ENCODE results near the gene TBC1D10A.

DNA sequence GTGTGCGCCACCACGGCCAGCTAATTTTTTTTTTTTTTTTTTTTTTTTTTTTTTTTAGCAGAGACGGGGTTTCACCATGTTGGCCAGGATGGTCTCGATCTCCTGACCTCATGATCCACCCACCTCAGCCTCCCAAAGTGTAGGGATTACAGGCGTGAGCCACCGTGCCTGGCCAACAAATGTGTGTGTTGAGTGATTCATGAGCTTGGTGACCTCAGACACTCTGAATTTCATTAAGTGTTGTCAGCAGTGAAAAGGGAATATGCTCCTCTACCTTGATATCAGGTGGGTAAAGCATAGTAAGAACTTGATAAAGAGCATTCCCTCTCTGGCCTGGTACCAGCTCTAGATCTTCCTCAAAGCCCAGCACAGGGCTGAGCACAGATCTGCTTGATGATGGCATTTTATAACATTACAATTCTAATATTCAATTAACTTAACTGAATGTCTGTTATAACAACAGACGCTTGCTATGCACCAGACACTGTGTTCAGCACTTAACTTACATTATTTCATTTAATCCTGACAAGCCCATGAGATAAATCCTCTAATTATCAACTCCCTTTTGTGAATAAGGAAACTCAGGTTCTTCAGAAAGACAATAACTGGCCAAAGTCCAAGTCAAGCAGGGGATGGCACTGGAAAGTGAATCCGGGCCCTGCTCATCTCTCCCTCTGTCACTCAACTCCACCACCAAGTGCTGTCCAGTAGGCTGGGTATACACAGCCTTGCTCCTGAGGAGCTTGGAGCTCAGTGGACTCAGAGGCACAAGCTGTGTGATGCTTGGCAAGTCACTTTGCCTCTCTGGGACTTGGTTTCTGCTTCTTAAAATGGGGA, 13.0 kb downstream of the TBC1D10A start:
- TF ChIP-seq TAF1 (IDR thresholded peaks at IDR 0.05; ENCODE audit: borderline replicate concordance, insufficient read depth, low read length) (no peak), POLR2AphosphoS5 (IDR thresholded peaks at IDR 0.05; ENCODE audit: low read depth, low read length) (no peak)
